Common myeloid progenitor, CD34-positive (primary cell): ENCODE results near the gene HDAC4.

Experiments used
- CTCF ChIA-PET: fragments of 350-600 bp; sonication (Branson Sonifier 250); formaldehyde crosslinking; loops from one replicate; lab custom pipeline; 2021; ENCODE audit warnings: antibody characterized with exemption; lab: Charles Lee
- POLR2A ChIA-PET: fragments of 350-600 bp; sonication (Branson Sonifier 250); formaldehyde crosslinking; loops from one replicate; lab custom pipeline; 2021; ENCODE audit warnings: antibody characterized with exemption; lab: Charles Lee
- DNase-seq, 3 donors: peaks; one replicate each; pipeline versions ENCODE4 v3.0.0 to v3.0.0-alpha.2; 2013
- H3K27ac ChIP-seq, 2 experiments: 1 replicate in 1 of 2; 2 replicates in 1 of 2; pipeline ENCODE4 v1.7.0; 2013; ENCODE audit warnings: inconsistent platforms in 2 of 2, low read length in 2 of 2, mild to moderate bottlenecking in 2 of 2, low read depth in 1 of 2, moderate library complexity in 1 of 2; ENCODE audit not compliant: severe bottlenecking in 2 of 2, insufficient read depth in 1 of 2, poor library complexity in 1 of 2
- H3K27me3 ChIP-seq, 5 experiments: replicated peaks in 2 of 5; 1 replicate in 3 of 5; 2 replicates in 2 of 5; pipeline versions ENCODE4 v1.6.1 to v1.7.0; 2013; ENCODE audit warnings: low read length in 4 of 5, mild to moderate bottlenecking in 2 of 5, moderate library complexity in 2 of 5, inconsistent platforms in 1 of 5; ENCODE audit not compliant: insufficient read depth in 5 of 5, control insufficient read depth in 4 of 5
- H3K36me3 ChIP-seq, 4 experiments: 1 replicate in 2 of 4; 2 replicates in 2 of 4; pipeline versions ENCODE4 v1.6.1 to v1.7.0; 2013; ENCODE audit warnings: low read length in 3 of 4, control low read depth in 1 of 4, mild to moderate bottlenecking in 1 of 4; ENCODE audit not compliant: control insufficient read depth in 4 of 4, insufficient read depth in 4 of 4
- H3K4me1 ChIP-seq, 4 experiments: 1 replicate in 3 of 4; 2 replicates in 1 of 4; pipeline versions ENCODE4 v1.6.1 to v1.7.1; 2013; ENCODE audit warnings: low read length in 3 of 4, mild to moderate bottlenecking in 3 of 4, control low read depth in 1 of 4, inconsistent platforms in 1 of 4, moderate library complexity in 1 of 4; ENCODE audit not compliant: control insufficient read depth in 4 of 4, insufficient read depth in 4 of 4; ENCODE audit errors: control extremely low read depth in 1 of 4
- H3K4me3 ChIP-seq, 7 experiments: 1 replicate in 4 of 7; 2 replicates in 3 of 7; pipeline versions ENCODE4 v1.5.1 to v1.7.0; 2013; ENCODE audit warnings: mild to moderate bottlenecking in 7 of 7, low read length in 6 of 7, moderate library complexity in 6 of 7, inconsistent platforms in 2 of 7, low read depth in 2 of 7, control low read depth in 1 of 7; ENCODE audit not compliant: insufficient read depth in 4 of 7, control insufficient read depth in 1 of 7; ENCODE audit errors: extremely low read depth in 1 of 7
- H3K9me3 ChIP-seq, 5 experiments: 1 replicate in 4 of 5; 2 replicates in 1 of 5; pipeline versions ENCODE4 v1.6.1 to v1.7.1; 2013; ENCODE audit warnings: low read length in 4 of 5, mild to moderate bottlenecking in 2 of 5, inconsistent platforms in 1 of 5, low read depth in 1 of 5, moderate library complexity in 1 of 5; ENCODE audit not compliant: control insufficient read depth in 4 of 5, insufficient read depth in 2 of 5; ENCODE audit errors: control extremely low read depth in 1 of 5
- WGBS: methylation state at CpG from one replicate; pipeline ENCODE4 v1.1.5; 2013; ENCODE audit not compliant: insufficient coverage; 5-methylcytosine and 5-hydroxymethylcytosine counted together

The HDAC4 gene

GRCh38 chr2:239145601-239146000, 255.2 kb downstream of the HDAC4 start:
- no peaks in the 10 kb centered on the region for H3K4me1 ChIP-seq
- WGBS: 100% methylated on average over 8 of the region's 9 CpGs
- no peak overlapping the region for H3K27ac ChIP-seq

DNA sequence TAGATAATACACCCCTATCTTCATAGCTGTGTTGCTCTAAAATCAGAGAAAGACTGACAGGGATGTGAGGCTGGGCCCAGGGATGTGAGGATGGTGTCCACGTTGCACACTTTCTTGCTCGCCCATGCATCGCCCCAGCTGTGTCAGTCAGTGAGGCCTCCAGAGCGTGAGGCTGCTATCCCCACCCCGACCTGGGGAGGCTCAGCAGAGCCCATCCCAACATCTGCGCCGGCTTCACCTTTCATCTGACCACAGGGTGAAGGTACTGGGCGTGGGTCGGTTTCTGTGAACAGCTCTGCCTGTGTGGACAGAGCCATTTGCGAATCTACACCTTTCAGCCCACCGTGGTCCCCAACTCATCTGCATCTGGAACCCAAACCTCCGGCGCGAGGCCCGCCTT, 255.7 kb downstream of the HDAC4 start:
- Histone ChIP-seq H3K27me3 (no peaks in the 10 kb centered on the region), H3K4me1 (no peaks in the 10 kb centered on the region), H3K27ac (no peak overlapping the region), H3K36me3 (peaks cover 3 to 37% (median 13%) of the 10 kb centered on the region in 4 experiments), H3K9me3 (no peaks in the 10 kb centered on the region), H3K4me3 (no peak overlapping the region)
- ChIA-PET CTCF (interaction anchor here (0.8 to 1.7 kb wide), 5 partner anchors 8 to 253 kb away, joined by 3 to 6 read pairs (median 4); no protein-coding TSS in a partner anchor), POLR2A (no interaction called here)
- no peak for DNase-seq
- 97% methylated on average over 15 of the region's 15 CpGs for WGBS

More at GRCh38 chr2:239145601-239146000, 255.2 kb downstream of the HDAC4 start:
- no peaks in the 10 kb centered on the region for H3K9me3 ChIP-seq
- H3K27me3 ChIP-seq: no peaks in the 10 kb centered on the region
- no peak for DNase-seq
- peaks cover 3 to 37% (median 12%) of the 10 kb centered on the region in 4 experiments for H3K36me3 ChIP-seq
- ChIA-PET POLR2A (no interaction called here), CTCF (interaction anchor here (0.8 kb wide), 1 partner anchor 12 kb away, joined by 3 read pairs; no protein-coding TSS in a partner anchor)
- no peak overlapping the region for H3K4me3 ChIP-seq

DNA sequence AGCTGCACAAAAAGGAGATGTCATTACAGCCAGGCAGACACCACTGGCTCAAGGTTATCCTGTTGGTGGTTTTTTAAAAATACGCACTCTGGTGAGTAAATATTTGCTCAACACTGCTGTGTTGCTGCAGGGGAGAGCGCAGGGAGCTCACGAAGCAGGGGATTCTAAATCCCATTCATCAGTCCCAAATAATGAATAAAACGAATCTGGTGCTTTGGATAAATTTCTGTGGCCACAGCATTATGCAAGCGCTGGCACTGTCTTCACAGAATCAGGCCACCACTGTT, 256.2 kb downstream of the HDAC4 start:
- Histone ChIP-seq H3K36me3 (peaks cover 3 to 36% (median 14%) of the 10 kb centered on the region in 4 experiments), H3K4me1 (no peaks in the 10 kb centered on the region), H3K4me3 (no peak overlapping the region), H3K9me3 (no peaks in the 10 kb centered on the region), H3K27ac (no peak overlapping the region), H3K27me3 (no peaks in the 10 kb centered on the region)
- DNase-seq: no peak
- CTCF ChIA-PET: interaction anchor here (0.8 to 1.7 kb wide), 8 partner anchors 8 to 254 kb away, joined by 3 to 6 read pairs (median 4); no protein-coding TSS in a partner anchor
- POLR2A ChIA-PET: no interaction called here
- WGBS: 96% methylated on average over 5 of the region's 5 CpGs

- Histone ChIP-seq H3K27ac (no peak overlapping the region), H3K27me3 (no peaks in the 10 kb centered on the region), H3K4me1 (no peaks in the 10 kb centered on the region), H3K9me3 (no peaks in the 10 kb centered on the region), H3K36me3 (peaks cover 3 to 37% (median 19%) of the 10 kb centered on the region in 4 experiments), H3K4me3 (no peak overlapping the region)
- peak; percentile 36 to 58 (median 56) for DNase-seq
- 87% methylated on average over 27 of the region's 29 CpGs for WGBS
- CTCF ChIA-PET: interaction anchor here (0.9 to 1.7 kb wide), 7 partner anchors 9 to 254 kb away, joined by 3 to 6 read pairs (median 4); no protein-coding TSS in a partner anchor
- POLR2A ChIA-PET: no interaction called here
Observed at GRCh38 chr2:239143858-239144712, 256.7 kb downstream of the HDAC4 start.

GRCh38 chr2:239142806-239143205, 258.0 kb downstream of the HDAC4 start:
- 98% methylated on average over 9 of the region's 9 CpGs for WGBS
- ChIA-PET CTCF (interaction anchor here (0.7 to 0.8 kb wide), 2 partner anchors 36 to 237 kb away, joined by 3 read pairs; no protein-coding TSS in a partner anchor), POLR2A (interaction anchor here (0.8 kb wide), 1 partner anchor 784 kb away, joined by 3 read pairs; no protein-coding TSS in a partner anchor)
- Histone ChIP-seq H3K4me3 (no peak overlapping the region), H3K27me3 (no peaks in the 10 kb centered on the region), H3K27ac (no peak overlapping the region), H3K36me3 (peaks cover 3 to 44% (median 22%) of the 10 kb centered on the region in 4 experiments), H3K4me1 (no peaks in the 10 kb centered on the region), H3K9me3 (no peaks in the 10 kb centered on the region)
- DNase-seq: no peak

DNA sequence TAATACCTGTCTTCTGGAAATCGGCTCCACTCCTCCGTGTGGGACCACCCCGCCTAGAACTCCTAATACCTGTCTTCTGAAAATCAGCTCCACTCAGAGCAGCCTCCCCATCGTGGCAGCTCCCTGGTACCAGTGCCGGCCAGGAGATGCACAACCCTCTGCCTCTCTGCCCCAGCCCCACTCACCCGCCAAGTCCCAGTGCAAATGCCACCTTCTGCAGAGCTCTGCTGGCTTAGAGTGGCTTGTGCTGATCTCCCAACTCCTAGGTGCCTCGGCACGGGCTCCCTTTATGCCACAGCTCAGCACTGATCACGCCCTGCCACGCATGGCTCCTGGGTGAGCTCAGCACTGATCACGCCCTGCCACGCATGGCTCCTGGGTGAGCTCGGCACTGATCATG, 258.5 kb downstream of the HDAC4 start:
- no peaks in the 10 kb centered on the region for H3K9me3 ChIP-seq
- ChIA-PET CTCF (interaction anchor here (0.8 kb wide), 1 partner anchor 36 kb away, joined by 3 read pairs; no protein-coding TSS in a partner anchor), POLR2A (interaction anchor here (0.8 kb wide), 1 partner anchor 784 kb away, joined by 3 read pairs; no protein-coding TSS in a partner anchor)
- no peak overlapping the region for H3K4me3 ChIP-seq
- no peak overlapping the region for H3K27ac ChIP-seq
- 95% methylated on average over 13 of the region's 13 CpGs for WGBS
- DNase-seq: no peak
- no peaks in the 10 kb centered on the region for H3K4me1 ChIP-seq
- H3K27me3 ChIP-seq: no peaks in the 10 kb centered on the region
- H3K36me3 ChIP-seq: peaks cover 3 to 46% (median 23%) of the 10 kb centered on the region in 4 experiments
